Pancreas (tissue), 10 donors: ENCODE data around the gene GDE1. TPM values are rescaled to one million over a fixed set of nuclear protein-coding genes. Genes with fewer than 3 reads are reported as not detected.

Experiments
- ATAC-seq, 4 donors: fragments of 200-7000 bp; cut with Tn5 transposase; one replicate each; pipeline versions ENCODE4 v1.8.0 to v1.9.1; 2020; ENCODE audit warnings: mild to moderate bottlenecking in 4 of 4, moderate library complexity in 4 of 4
- DNase-seq, 6 donors: peaks; one replicate each; pipeline ENCODE4 v3.0.0-alpha.2; 2020
- FAIRE-seq: peaks from 2 replicates; lab custom pipeline; 2012; peaks lifted over from hg19 to GRCh38; lab: Jason Lieb, UNC
- H3K27ac ChIP-seq, 4 donors: fragments of 200-600 bp; sonication (generic); 1 replicate in 3 of 4; 2 replicates in 1 of 4; pipeline versions ENCODE4 v1.5.0 to v1.8.0; 2020
- H3K27me3 ChIP-seq, 4 donors: fragments of 200-600 bp; one replicate each; pipeline ENCODE4 v1.8.0; 2021
- H3K36me3 ChIP-seq, 3 donors: fragments of 200-600 bp; sonication (generic) in 1 of 3; one replicate each; pipeline versions ENCODE4 v1.5.0 to v1.8.0; 2020 to 2021
- H3K4me1 ChIP-seq, 3 donors: fragments of 200-600 bp; one replicate each; pipeline ENCODE4 v1.8.0; 2021
- H3K4me3 ChIP-seq, 4 donors: fragments of 200-600 bp; sonication (generic) in 2 of 4; one replicate each; pipeline versions ENCODE4 v1.5.0 to v1.8.0; 2020 to 2021
- H3K9me3 ChIP-seq, 4 donors: fragments of 200-600 bp; one replicate each; pipeline ENCODE4 v1.8.0; 2021
- CTCF ChIP-seq, 4 donors: fragments of 200-600 bp; sonication (generic) in 3 of 4; IDR thresholded peaks; one replicate each; pipeline versions ENCODE4 v1.5.0 to v1.8.0; 2021; ENCODE audit warnings: antibody characterized with exemption in 4 of 4
- WGBS, 2 donors: extraction: QIAGEN DNeasy Blood & Tissue Kit; methylation state at CpG; one replicate each; pipeline ENCODE4 v1.1.7; 2013; 5-methylcytosine and 5-hydroxymethylcytosine counted together
- intact Hi-C, 3 donors: fragments of 100-400 bp; cut with DNase I; formaldehyde crosslinking; loops; one replicate each; pipeline versions ENCODE4 v1.11.1 to v1.14.2; 2022
- polyA plus RNA-seq, 2 donors: library from polyadenylated mRNA; stranded (reverse); fragments of 200-250 nt; gene quantifications; one replicate each; pipeline ENCODE4 v1.2.3, GENCODE V29; 2013
- total RNA-seq, 6 donors: library from RNA; stranded (reverse); fragmentation: NEBNext Ultra II Directional in 4 of 6; extraction: Animal tissue kit (Norgen Biotek cat#: 25700) in 4 of 6; gene quantifications; one replicate each; pipeline versions ENCODE4 v1.2.1 to v1.2.4, GENCODE V29; 2021 to 2023
- donor health status: healthy with polysubstance abuse.
- donor health status: DM: no; HTN: no; CAD: no; lungs with moderate emphysema.
- donor health status: DM: no; HTN: no; CAD: no.
- donor health status: control.
- donor health status: control.
- donor health status: Bipolar disorder and iron deficiency.
- donor health status: DM: yes; HTN: yes; CAD: no.
- donor health status: DM: no; HTN: no; CAD: no.
- donor health status: DM: no; HTN: no; CAD: no.
- donor health status: DM: yes; HTN: yes; CAD: no.

The GDE1 gene
- total and polyA plus RNA-seq, 8 donors, result 14.3 to 39.4 (median 27.2) TPM

GRCh38 chr16:19502395-19503131, 19.3 kb downstream of the GDE1 start:
- Histone ChIP-seq H3K9me3 (no peaks in the 10 kb centered on the region), H3K36me3 (peaks cover 0 to 21% (median 4%) of the 10 kb centered on the region in 3 donors), H3K27ac (no peak overlapping the region), H3K4me1 (no peaks in the 10 kb centered on the region), H3K27me3 (no peaks in the 10 kb centered on the region), H3K4me3 (no peak overlapping the region)
- 92 to 97% methylated on average over 3 of the region's 3 CpGs for WGBS, 2 donors
- FAIRE-seq (no peak), ATAC-seq (peak; percentile 65 to 92 (median 87)), DNase-seq (peak in 5 of 6 donors; percentile 57 to 80 (median 72))
- intact Hi-C loops, result loop anchor here in 2 of 3 donors (5.0 to 10.0 kb wide), 3 partner anchors 115 to 408 kb away; no protein-coding TSS in a partner anchor
- peak; percentile 48 to 71 (median 50) for TF ChIP-seq CTCF (IDR thresholded peaks at IDR 0.05)

DNA sequence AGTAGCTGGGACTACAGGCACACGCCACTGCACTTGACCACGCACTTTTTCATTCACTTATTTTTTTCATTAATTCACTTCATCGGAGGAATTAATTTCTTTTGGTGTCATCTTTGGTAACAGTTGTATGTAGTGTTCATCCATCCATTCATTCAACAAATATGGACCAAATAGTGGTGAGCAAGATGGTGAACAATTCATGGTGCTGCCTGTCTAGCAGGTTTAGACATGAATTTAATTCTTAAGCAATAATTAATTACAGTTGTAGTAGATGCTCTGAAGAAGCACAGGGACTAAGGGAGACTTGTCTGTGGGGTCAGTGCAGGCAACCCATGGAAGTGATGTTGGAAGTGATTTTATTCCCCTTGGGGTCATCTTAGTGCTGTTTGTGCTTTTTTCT, 22.4 kb downstream of the GDE1 start:
- 67 to 75% methylated on average over 3 of the region's 3 CpGs for WGBS, 2 donors
- DNase-seq (no peak), FAIRE-seq (no peak), ATAC-seq (no peak)
- Histone ChIP-seq H3K36me3 (peaks cover 0 to 19% (median 4%) of the 10 kb centered on the region in 3 donors), H3K9me3 (no peaks in the 10 kb centered on the region), H3K4me1 (no peaks in the 10 kb centered on the region), H3K27me3 (no peaks in the 10 kb centered on the region), H3K27ac (no peak overlapping the region), H3K4me3 (no peak overlapping the region)
- no peak for TF ChIP-seq CTCF (IDR thresholded peaks at IDR 0.05)
- intact Hi-C loops, result no loop called here

GRCh38 chr16:19499006-19499405, 22.9 kb downstream of the GDE1 start:
- ATAC-seq (no peak), DNase-seq (no peak), FAIRE-seq (no peak)
- no peak for TF ChIP-seq CTCF (IDR thresholded peaks at IDR 0.05)
- H3K4me3 ChIP-seq, result no peak overlapping the region
- peaks cover 0 to 14% (median 4%) of the 10 kb centered on the region in 3 donors for H3K36me3 ChIP-seq
- H3K27ac ChIP-seq, result no peak overlapping the region
- no peaks in the 10 kb centered on the region for H3K27me3 ChIP-seq
- WGBS, 2 donors, result 81 to 82% methylated on average over 5 of the region's 5 CpGs
- H3K4me1 ChIP-seq, result no peaks in the 10 kb centered on the region
- intact Hi-C loops, result no loop called here
- H3K9me3 ChIP-seq, result no peaks in the 10 kb centered on the region

- Histone ChIP-seq H3K27ac (no peak overlapping the region), H3K36me3 (no peaks in the 10 kb centered on the region), H3K4me3 (no peak overlapping the region), H3K9me3 (no peaks in the 10 kb centered on the region), H3K27me3 (no peaks in the 10 kb centered on the region), H3K4me1 (no peaks in the 10 kb centered on the region)
- intact Hi-C loops, result no loop called here
- ATAC-seq (no peak), DNase-seq (no peak), FAIRE-seq (no peak)
- TF ChIP-seq CTCF (IDR thresholded peaks at IDR 0.05), result no peak
- 83 to 86% methylated on average over 5 of the region's 5 CpGs for WGBS, 2 donors
Measured at GRCh38 chr16:19497176-19497575, 24.7 kb downstream of the GDE1 start.

DNA sequence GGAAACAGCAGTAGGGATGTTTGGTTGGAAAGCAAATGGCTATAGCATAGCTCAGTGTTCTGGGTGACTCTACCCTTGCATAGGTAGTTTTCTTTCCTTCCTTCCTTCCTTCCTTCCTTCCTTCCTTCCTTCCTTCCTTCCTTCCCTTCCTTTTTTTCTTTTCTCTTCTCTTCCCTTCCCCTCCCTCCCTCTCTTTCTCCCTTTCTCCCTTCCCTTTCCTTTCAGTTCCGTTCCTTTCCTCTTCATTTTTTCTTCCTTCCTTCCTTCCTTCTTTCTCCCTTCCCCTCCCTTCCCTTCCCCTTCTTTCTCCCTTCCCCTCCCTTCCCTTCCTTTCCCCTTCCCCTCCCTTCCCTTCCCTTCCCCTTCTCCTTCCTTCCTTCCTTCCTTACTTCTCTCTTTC, 31.3 kb downstream of the GDE1 start:
- intact Hi-C loops, result loop anchor here in 1 of 3 donors (5.0 kb wide), 1 partner anchor 88 kb away; no protein-coding TSS in a partner anchor
- Histone ChIP-seq H3K4me1 (no peaks in the 10 kb centered on the region), H3K27ac (no peak overlapping the region), H3K27me3 (no peaks in the 10 kb centered on the region), H3K36me3 (no peaks in the 10 kb centered on the region), H3K9me3 (no peaks in the 10 kb centered on the region), H3K4me3 (no peak overlapping the region)
- DNase-seq (no peak), ATAC-seq (no peak), FAIRE-seq (no peak)
- no peak for TF ChIP-seq CTCF (IDR thresholded peaks at IDR 0.05)
- 80 to 91% methylated on average over 1 of the region's 1 CpG for WGBS, 2 donors
